K562 (cell line): Measurements from ENCODE around the gene PRKAR1B. TPM values are rescaled to one million over a fixed set of nuclear protein-coding genes. Genes with fewer than 3 reads are reported as not detected.
"Not testable (repeated sequence)": the region's sequence is repeated elsewhere in the genome, so short reads cannot be mapped to it uniquely, and the experiment has no call there.

Source experiments
- ATAC-seq: fragments of 200-7000 bp; cut with Tn5 transposase; 3 replicates; pipeline ENCODE4 v1.9.1; 2020; ENCODE audit warnings: moderate library complexity
- BruUV-seq: library from RNA; stranded (reverse); fragments of 400-500 nt; replicated peaks from 2 replicates; lab custom pipeline; 2021; lab: Mats Ljungman, UMichigan
- CTCF ChIA-PET: fragments of 300-600 bp; formaldehyde crosslinking; extraction: SDS; loops from one replicate; lab custom pipeline; 2021; ENCODE audit warnings: low intra/inter-chr PET ratio; lab: Yijun Ruan, JAX
- POLR2A ChIA-PET: fragments of 300-600, 350-650 bp; sonication (Branson Sonifier 250); formaldehyde crosslinking; extraction: SDS; loops from one replicate; lab custom pipeline; 2021; ENCODE audit warnings: antibody characterized with exemption, inconsistent platforms; lab: Yijun Ruan, JAX
- DNase-seq, 4 experiments: peaks; one replicate each; pipeline versions ENCODE4 v3.0.0 to v3.0.0-alpha.2; 2011 to 2018; ENCODE audit warnings: low spot score in 3 of 4, mixed read lengths in 3 of 4; ENCODE audit errors: extremely low read depth in 1 of 4
- FAIRE-seq: peaks from 2 replicates; lab custom pipeline; 2011; peaks lifted over from hg19 to GRCh38; lab: Jason Lieb, UNC
- H2AFZ ChIP-seq: 2 replicates; pipeline ENCODE4 v1.6.0; 2011; ENCODE audit warnings: low read depth, low read length, control low read depth, inconsistent platforms
- H3K27ac ChIP-seq: fragments of 200-600 bp; 3 replicates; pipeline ENCODE4 v1.8.0; 2011; ENCODE audit warnings: low read depth, mild to moderate bottlenecking, control low read depth, inconsistent platforms, low read length, moderate library complexity, mixed read lengths; ENCODE audit errors: extremely low read depth
- H3K27me3 ChIP-seq, 2 experiments: fragments of 300-600 bp in 1 of 2; 2 replicates in 1 of 2; 3 replicates in 1 of 2; pipeline versions ENCODE4 v1.6.0 to v1.8.0; 2011; ENCODE audit warnings: inconsistent platforms in 2 of 2, low read length in 2 of 2, mild to moderate bottlenecking in 1 of 2, mixed read lengths in 1 of 2, moderate library complexity in 1 of 2; ENCODE audit not compliant: control insufficient read depth in 2 of 2, insufficient read depth in 2 of 2
- H3K36me3 ChIP-seq: fragments of 300-600 bp; 3 replicates; pipeline ENCODE4 v1.8.0; 2011; ENCODE audit warnings: mild to moderate bottlenecking, low read length, inconsistent platforms; ENCODE audit not compliant: control insufficient read depth, insufficient read depth
- H3K4me1 ChIP-seq, 2 experiments: fragments of 200-600 bp in 1 of 2; replicated peaks in 1 of 2; 2 replicates in 1 of 2; 3 replicates in 1 of 2; pipeline versions ENCODE4 v1.5.1 to v1.8.0; 2011; ENCODE audit warnings: inconsistent platforms in 2 of 2, low read length in 2 of 2, mild to moderate bottlenecking in 1 of 2, mixed read lengths in 1 of 2, moderate library complexity in 1 of 2; ENCODE audit not compliant: control insufficient read depth in 2 of 2, insufficient read depth in 2 of 2
- H3K4me2 ChIP-seq: 2 replicates; pipeline ENCODE4 v1.6.1; 2011; ENCODE audit warnings: low read length, control low read depth, inconsistent platforms, mixed read lengths; ENCODE audit not compliant: insufficient read depth
- H3K4me3 ChIP-seq: fragments of 200-600 bp; sonication (generic), shearing (Covaris generic); 2 replicates; pipeline ENCODE4 v1.5.1; 2016; ENCODE audit warnings: control low read depth, inconsistent platforms
- H3K79me2 ChIP-seq: fragments of 200-600 bp; 3 replicates; pipeline ENCODE4 v1.8.0; 2011; ENCODE audit warnings: low read length, inconsistent platforms; ENCODE audit not compliant: control insufficient read depth, insufficient read depth
- H3K9ac ChIP-seq, 2 experiments: 2 replicates each; pipeline versions ENCODE4 v1.6.0 to v1.6.1; 2011; ENCODE audit warnings: low read depth in 2 of 2, low read length in 2 of 2, control low read depth in 1 of 2, inconsistent platforms in 1 of 2, mild to moderate bottlenecking in 1 of 2, mixed read lengths in 1 of 2; ENCODE audit not compliant: insufficient read depth in 1 of 2
- H3K9me1 ChIP-seq: one replicate; pipeline ENCODE4 v1.6.0; 2011; ENCODE audit warnings: inconsistent platforms, mild to moderate bottlenecking, low read length, moderate library complexity; ENCODE audit not compliant: control insufficient read depth, insufficient read depth
- H3K9me3 ChIP-seq: replicated peaks from 2 replicates; pipeline ENCODE4 v1.5.1; 2011; ENCODE audit warnings: low read depth, low read length, inconsistent platforms; ENCODE audit not compliant: control insufficient read depth, insufficient read depth
- H4K20me1 ChIP-seq: replicated peaks from 2 replicates; pipeline ENCODE4 v1.6.1; 2011; ENCODE audit warnings: low read length, inconsistent platforms, mixed read lengths; ENCODE audit not compliant: control insufficient read depth, insufficient read depth
- BRF1 ChIP-seq: IDR thresholded peaks from 3 replicates; pipeline ENCODE4 v1.6.1; 2011; ENCODE audit warnings: borderline replicate concordance, mild to moderate bottlenecking; ENCODE audit not compliant: insufficient read length; ENCODE audit errors: extremely low read depth
- CBFB ChIP-seq: sonication (generic); formaldehyde crosslinking; IDR thresholded peaks from 2 replicates; pipeline ENCODE4 v1.4.0; 2020; ENCODE audit warnings: mild to moderate bottlenecking, missing genetic modification reagents
- CBX8 ChIP-seq: fragments of 200-600 bp; sonication (generic); IDR thresholded peaks from 2 replicates; pipeline ENCODE4 v1.6.1; 2012; ENCODE audit warnings: borderline replicate concordance, mixed run types, low read depth, mild to moderate bottlenecking, moderate library complexity, mixed read lengths, low read length, control low read depth, inconsistent platforms; ENCODE audit not compliant: poor library complexity, severe bottlenecking; ENCODE audit errors: extremely low read depth
- CHD1 ChIP-seq: fragments of 200-600 bp; sonication (generic); IDR thresholded peaks from one replicate; pipeline ENCODE4 v1.6.1; 2012; ENCODE audit warnings: mild to moderate bottlenecking, moderate library complexity, low read length, inconsistent platforms
- ELF1 ChIP-seq: fragments of 200-800 bp; sonication (Bioruptor generic); IDR thresholded peaks from 2 replicates; pipeline ENCODE4 v1.6.1; 2016; ENCODE audit warnings: missing genetic modification characterization, missing compliant biosample characterization
- FOXJ2 ChIP-seq: fragments of 200-800 bp; sonication (Bioruptor generic); IDR thresholded peaks from 2 replicates; pipeline ENCODE4 v1.6.1; 2016; ENCODE audit warnings: missing genetic modification characterization, missing compliant biosample characterization
- FOXK1 ChIP-seq: sonication (generic); formaldehyde crosslinking; IDR thresholded peaks from 2 replicates; pipeline ENCODE4 v1.8.0; 2022; ENCODE audit warnings: missing genetic modification reagents, mild to moderate bottlenecking, borderline replicate concordance
- HDAC8 ChIP-seq: fragments of 450-650 bp; IDR thresholded peaks from 2 replicates; pipeline ENCODE4 v1.6.1; 2016; ENCODE audit warnings: mild to moderate bottlenecking, missing genetic modification characterization, moderate library complexity, missing compliant biosample characterization
- HDGF ChIP-seq: fragments of 450-650 bp; IDR thresholded peaks from 2 replicates; pipeline ENCODE4 v1.6.1; 2016
- HNRNPLL ChIP-seq: fragments of 200-400 bp; formaldehyde crosslinking; IDR thresholded peaks from 2 replicates; pipeline ENCODE4 v1.6.1; 2017; ENCODE audit warnings: low read length, low read depth, mild to moderate bottlenecking; ENCODE audit not compliant: poor library complexity, severe bottlenecking
- MEF2A ChIP-seq: IDR thresholded peaks from 2 replicates; pipeline ENCODE4 v1.6.1; 2011; ENCODE audit warnings: low read depth, mild to moderate bottlenecking, low read length, moderate library complexity; ENCODE audit not compliant: control insufficient read depth
- SOX6 ChIP-seq: fragments of 450-650 bp; IDR thresholded peaks from 2 replicates; pipeline ENCODE4 v1.6.1; 2014; ENCODE audit warnings: mild to moderate bottlenecking
- ZFP36 ChIP-seq: fragments of 150-350 bp; IDR thresholded peaks from 2 replicates; pipeline ENCODE4 v1.6.1; 2018; ENCODE audit warnings: low read length, low read depth; ENCODE audit not compliant: partially characterized antibody
- ZNF133 ChIP-seq: fragments of 250-450 bp; sonication (Bioruptor Pico); IDR thresholded peaks from 2 replicates; pipeline ENCODE4 v1.4.0; 2020; ENCODE audit warnings: mild to moderate bottlenecking
- ZNF224 ChIP-seq: sonication (generic); formaldehyde crosslinking; IDR thresholded peaks from 2 replicates; pipeline ENCODE4 v1.8.0; 2022; ENCODE audit warnings: mild to moderate bottlenecking, missing genetic modification reagents
- ZNF408 ChIP-seq: fragments of 250-450 bp; sonication (Bioruptor Pico); IDR thresholded peaks from 2 replicates; pipeline ENCODE4 v1.4.0; 2020; ENCODE audit warnings: low read depth, mild to moderate bottlenecking, moderate library complexity
- WGBS: fragments of 100-300 bp; shearing (Covaris generic); methylation state at CpG from one replicate; pipeline ENCODE4 v1.1.6; 2016; ENCODE audit warnings: low coverage, mixed read lengths; ENCODE audit not compliant: insufficient coverage; ENCODE audit errors: missing lambda C conversion rate; 5-methylcytosine and 5-hydroxymethylcytosine counted together
- in situ Hi-C: fragments of 300-500 bp; cut with MboI; formaldehyde crosslinking; loops from 4 replicates; pipeline ENCODE4 v1.15.0; 2018; ENCODE audit warnings: inconsistent platforms, mixed read lengths
- intact Hi-C: fragments of 100-400 bp; cut with micrococcal nuclease; formaldehyde crosslinking; loops from 2 replicates; pipeline ENCODE4 v1.14.2; 2022
- polyA plus RNA-seq, 8 experiments: library from polyadenylated mRNA; depleted of rRNA in 4 of 8; stranded (reverse) in 5 of 8; unstranded in 3 of 8; fragments of >200 nt; fragmentation: Nextera tagmentation in 2 of 8; fragmentation: Illumina TruSeq in 1 of 8; extraction: Ambion mirVana in 2 of 8; extraction: Trizol in 1 of 8; gene quantifications; 2 replicates each; pipeline versions ENCODE4 v1.2.1 to v1.2.3, GENCODE V29; 2011 to 2014; ENCODE audit warnings: inconsistent platforms in 1 of 8, missing spikeins in 1 of 8
- total RNA-seq, 7 experiments: library from RNA; depleted of rRNA in 6 of 7; stranded (reverse); fragments of >200 nt in 6 of 7; fragmentation: Illumina TruSeq in 2 of 7; extraction: Trizol in 2 of 7; gene quantifications; 2 replicates each; pipeline versions ENCODE4 v1.2.1 to v1.2.3, GENCODE V29; 2011 to 2021; ENCODE audit warnings: low replicate concordance in 1 of 7
- TF ChIP-seq, protein P1 (sequence below): fragments of 250-450 bp; sonication (Bioruptor Pico); IDR thresholded peaks from 2 replicates; pipeline ENCODE4 v1.8.0; 2021; ENCODE audit warnings: moderate library complexity, mild to moderate bottlenecking, inconsistent platforms

The PRKAR1B gene
- total and polyA plus RNA-seq, 9 of the 15 experiments (the other 6 are each of a cell fraction or from before 2014, with no cell fraction given), result 0.99 to 30.5 (median 12.7) TPM

DNA sequence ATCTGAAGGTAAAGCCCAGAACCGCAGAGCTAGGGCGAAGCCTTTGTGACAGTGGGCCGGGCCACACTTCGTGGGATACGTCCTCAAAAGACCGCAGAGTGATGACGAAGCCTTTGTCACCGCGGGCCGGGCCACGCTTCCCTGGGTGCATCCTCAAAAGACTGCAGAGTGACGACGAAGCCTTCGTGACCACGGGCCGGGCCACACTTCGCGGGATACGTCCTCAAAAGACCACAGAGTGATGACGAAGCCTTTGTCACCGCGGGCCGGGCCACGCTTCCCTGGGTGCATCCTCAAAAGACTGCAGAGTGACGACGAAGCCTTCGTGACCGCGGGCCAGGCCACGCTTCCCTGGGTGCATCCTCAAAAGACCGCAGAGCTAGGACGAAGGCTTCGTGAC is 25.2 kb upstream of the PRKAR1B start:
- H3K79me2 ChIP-seq, result peaks cover 18% of the 10 kb centered on the region
- H3K27ac ChIP-seq, H3K27me3 ChIP-seq, H3K4me2 ChIP-seq, H3K9me3 ChIP-seq, in situ Hi-C loops, H3K4me1 ChIP-seq, POLR2A ChIA-PET, H3K9me1 ChIP-seq, DNase-seq, H3K4me3 ChIP-seq, H4K20me1 ChIP-seq, BruUV-seq, CTCF ChIA-PET, ATAC-seq, H2AFZ ChIP-seq, intact Hi-C loops, H3K9ac ChIP-seq: not testable (repeated sequence)
- FAIRE-seq, result peak; percentile 42
- WGBS, result 94% methylated on average over 31 of the region's 33 CpGs
- H3K36me3 ChIP-seq, result peaks cover 79% of the 10 kb centered on the region; the same call in 2 of the 3 replicates

DNA sequence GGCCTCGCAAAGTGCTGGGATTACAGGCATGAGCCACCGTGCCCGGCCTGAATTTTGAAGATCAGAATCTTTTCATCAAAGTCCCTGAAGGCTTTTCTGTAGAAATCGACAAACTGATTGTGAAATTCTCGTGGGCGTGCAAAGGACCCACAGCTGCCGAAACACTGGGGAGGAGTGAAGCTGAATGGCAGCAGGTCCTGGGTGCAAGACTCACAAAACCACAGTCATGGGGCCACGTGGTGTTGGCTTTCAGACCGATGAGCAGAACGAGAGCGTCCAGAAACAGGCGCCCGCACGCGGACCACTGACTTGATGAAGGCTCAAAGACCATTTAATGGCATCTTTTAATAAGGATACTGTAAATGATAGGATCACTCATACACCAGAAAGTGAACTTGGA is 24.7 kb upstream of the PRKAR1B start:
- Histone ChIP-seq H3K4me3 (no peak overlapping the region), H3K27me3 (no peaks in the 10 kb centered on the region), H3K9ac (no peak overlapping the region), H4K20me1 (no peaks in the 10 kb centered on the region), H3K79me2 (peaks cover 22% of the 10 kb centered on the region), H2AFZ (no peak overlapping the region), H3K9me3 (0 out of 2 replicates have a peak, but pooled peaks cover 3% of the 10 kb centered on the region), H3K4me2 (no peak overlapping the region), H3K36me3 (peaks cover 79% of the 10 kb centered on the region; the same call in 2 of the 3 replicates), H3K9me1 (no peaks in the 10 kb centered on the region), H3K4me1 (peaks cover 0 to 1% of the 10 kb centered on the region in 2 experiments; a peak in 1 of 5 replicates), H3K27ac (no peak overlapping the region)
- no TSS peak for BruUV-seq
- ChIA-PET POLR2A (no interaction called here), CTCF (no interaction called here)
- in situ Hi-C loops (no loop called here), intact Hi-C loops (no loop called here)
- no peak for DNase-seq
- 92% methylated on average over 15 of the region's 15 CpGs for WGBS
- no peak for FAIRE-seq
- TF ChIP-seq ZNF133 (CRISPR knock-in tag) (no peak), ZNF408 (no peak), CBFB (CRISPR knock-in tag) (no peak), HDGF (no peak), HDAC8 (tag) (no peak), FOXJ2 (tag) (no peak), SOX6 (no peak), ZNF224 (CRISPR knock-in tag) (no peak), ZFP36 (no peak), CHD1 (no peak), MEF2A (no peak), HNRNPLL (no peak), FOXK1 (CRISPR knock-in tag) (no peak), BRF1 (no peak), CBX8 (no peak), ELF1 (tag) (no peak)
- TF ChIP-seq, protein P1, sequence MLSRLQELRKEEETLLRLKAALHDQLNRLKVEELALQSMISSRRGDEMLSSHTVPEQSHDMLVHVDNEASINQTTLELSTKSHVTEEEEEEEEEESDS (CRISPR knock-in tag), result no peak
- no peak for ATAC-seq
